GM21825 (cell line): ENCODE results near the gene ARID1A.
"Not testable (repeated sequence)": the region's sequence is repeated elsewhere in the genome, so short reads cannot be mapped to it uniquely, and the experiment has no call there.

Experiments used
- ATAC-seq: cut with Tn5 transposase; IDR thresholded peaks from one replicate; pipeline ENCODE4 v1.9.1; 2021; ENCODE audit warnings: mild to moderate bottlenecking, moderate library complexity; ENCODE audit not compliant: unreplicated experiment

Gene ARID1A

GRCh38 chr1:26787381-26787705 is 91.5 kb downstream of the ARID1A start:
- peak; percentile 35 for ATAC-seq

DNA sequence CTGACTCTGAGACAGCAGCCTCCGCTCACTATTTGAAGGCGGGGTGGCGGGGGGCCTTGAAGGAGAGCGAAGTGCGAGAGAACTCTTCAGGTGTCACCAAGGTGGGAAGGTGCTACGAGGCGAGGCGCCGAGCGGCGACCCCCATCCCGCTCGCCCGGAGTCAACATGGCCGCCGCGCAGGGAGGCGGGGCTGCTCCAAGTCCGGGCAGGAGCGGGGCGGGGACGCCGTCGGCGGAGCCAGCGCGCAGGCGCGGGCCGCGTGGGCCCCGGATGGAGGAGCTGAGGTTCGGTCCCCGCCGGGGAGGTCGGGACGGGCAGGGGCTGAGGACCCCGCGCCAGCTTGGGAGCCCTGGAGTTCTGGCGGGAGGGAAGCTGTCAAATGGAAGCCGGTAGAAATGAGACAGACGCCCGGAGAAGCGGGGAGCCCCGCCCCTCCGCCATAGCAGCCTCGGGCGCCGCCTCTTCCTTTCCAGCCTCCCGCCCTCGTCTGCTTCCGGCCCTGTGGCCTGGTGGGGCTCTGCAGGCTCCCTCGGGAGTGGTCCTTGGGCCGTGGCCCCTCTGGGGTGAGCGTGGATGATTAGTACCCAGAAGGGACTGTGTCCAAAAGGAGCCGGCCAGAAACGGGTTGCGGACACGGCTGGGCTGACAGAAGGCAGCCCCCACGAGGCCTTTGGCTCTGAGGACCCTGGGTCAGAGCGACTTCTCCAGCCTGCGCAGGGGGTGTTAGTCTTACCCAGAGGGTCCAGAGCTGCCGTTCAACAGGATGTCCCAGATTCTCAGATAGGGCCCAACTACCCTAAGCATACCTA is 92.1 kb downstream of the ARID1A start, which contains the start of gene PIGV:
PIGV (plus strand) TSS at position 245 of the 809 bp plus-strand sequence. CDS start 2,866 bp downstream, outside the sequence.
- ATAC-seq: peak; percentile 53

GRCh38 chr1:26788515-26788785 is 92.6 kb downstream of the ARID1A start:
- no peak for ATAC-seq

GRCh38 chr1:26788836-26789611 is 93.2 kb downstream of the ARID1A start:
- no peak for ATAC-seq

GRCh38 chr1:26789612-26789865 is 93.7 kb downstream of the ARID1A start:
- ATAC-seq: no peak

GRCh38 chr1:26789931-26790330 is 94.1 kb downstream of the ARID1A start:
- ATAC-seq: no peak

DNA sequence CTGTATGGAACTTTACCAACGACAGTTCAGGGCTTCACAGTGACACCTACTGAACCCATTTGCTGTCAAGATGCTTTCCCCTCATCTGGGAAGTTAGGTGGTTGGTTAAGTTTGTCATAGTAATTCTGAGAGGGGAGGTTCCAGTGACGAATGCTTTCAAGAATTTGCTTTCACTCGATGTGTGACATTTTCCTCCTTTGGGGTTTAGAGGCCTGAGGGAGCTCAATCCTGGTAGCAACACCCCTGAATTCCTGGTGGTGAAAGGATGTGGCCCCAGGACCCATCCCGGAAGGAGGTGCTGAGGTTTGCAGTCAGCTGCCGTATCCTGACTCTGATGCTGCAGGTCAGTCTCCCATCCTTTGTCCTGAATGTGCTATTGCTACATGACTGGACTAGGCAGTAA is 94.7 kb downstream of the ARID1A start:
- no peak for ATAC-seq

DNA sequence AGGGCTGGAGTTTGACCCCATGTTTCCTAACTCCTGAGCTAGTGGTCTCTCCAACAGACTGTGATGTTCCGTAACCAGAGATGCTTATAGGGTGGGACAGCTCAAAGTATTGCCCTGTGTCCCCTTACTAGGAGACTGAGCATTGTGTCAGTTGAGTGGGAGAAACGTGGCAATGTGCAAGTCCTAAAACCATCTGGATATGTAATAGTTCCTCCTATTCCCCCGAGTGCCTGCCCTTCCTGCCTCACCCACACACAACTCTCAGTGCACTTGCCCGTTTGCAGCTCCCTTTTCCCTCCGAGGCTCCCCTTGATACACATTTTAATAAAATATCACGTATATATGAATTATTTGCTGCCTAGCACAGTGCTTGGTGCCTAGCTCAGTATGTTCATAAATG is 95.3 kb downstream of the ARID1A start:
- ATAC-seq: no peak

DNA sequence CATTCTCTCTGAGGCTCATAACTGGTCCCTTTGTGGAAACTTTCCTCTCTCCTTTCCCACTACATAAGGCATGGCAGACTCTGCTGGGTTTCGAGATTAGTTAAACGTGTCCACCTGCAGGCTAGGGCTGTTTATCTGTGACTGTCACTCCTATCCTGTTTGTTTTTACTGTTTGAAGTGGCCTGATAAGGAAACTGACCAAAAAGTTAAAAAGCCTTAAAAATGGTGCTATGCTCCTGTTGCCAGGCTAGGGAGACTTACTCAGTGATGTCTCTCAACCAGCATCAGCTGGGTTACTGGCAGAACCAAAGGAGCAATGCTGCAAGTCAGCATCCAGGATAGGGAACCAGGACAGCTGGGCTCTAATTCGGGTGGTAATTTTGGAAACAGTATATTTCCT is 95.8 kb downstream of the ARID1A start:
- ATAC-seq: no peak

GRCh38 chr1:26792924-26793323 is 97.1 kb downstream of the ARID1A start:
- ATAC-seq: no peak

- no peak for ATAC-seq
Measured at GRCh38 chr1:26794391-26794790, 98.6 kb downstream of the ARID1A start.

DNA sequence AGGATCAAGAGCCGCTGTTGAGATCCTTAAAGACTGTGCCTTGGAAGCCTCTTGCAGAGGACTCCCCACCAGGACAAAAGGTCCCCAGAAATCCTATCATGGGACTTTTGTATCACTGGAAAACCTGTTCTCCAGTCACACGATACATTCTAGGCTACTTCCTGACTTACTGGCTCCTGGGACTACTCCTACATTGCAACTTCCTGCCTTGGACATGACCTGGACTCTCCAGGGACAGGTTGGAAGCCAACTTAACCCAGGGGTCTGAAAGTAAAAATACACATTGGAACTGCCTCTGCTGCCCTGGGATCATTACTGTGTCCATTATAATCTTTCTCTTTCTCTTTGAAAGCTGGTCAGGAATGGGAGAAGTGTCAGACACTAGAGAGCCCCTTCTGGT is 101.8 kb downstream of the ARID1A start:
- no peak for ATAC-seq

- ATAC-seq: no peak
Measured at GRCh38 chr1:26799479-26800142, 103.8 kb downstream of the ARID1A start.

DNA sequence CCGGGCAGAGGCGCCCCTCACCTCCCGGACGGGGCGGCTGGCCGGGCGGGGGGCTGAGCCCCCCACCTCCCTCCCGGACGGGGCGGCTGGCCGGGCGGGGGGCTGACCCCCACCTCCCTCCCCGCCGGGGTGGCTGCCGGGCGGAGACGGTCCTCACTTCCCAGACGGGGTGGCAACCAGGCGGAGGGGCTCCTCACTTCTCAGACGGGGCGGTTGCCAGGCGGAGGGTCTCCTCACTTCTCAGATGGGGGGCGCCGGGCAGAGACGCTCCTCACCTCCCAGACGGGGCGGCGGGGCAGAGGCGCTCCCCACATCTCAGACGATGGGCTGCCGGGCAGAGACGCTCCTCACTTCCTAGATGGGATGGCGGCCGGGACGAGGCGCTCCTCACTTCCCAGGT is 108.1 kb downstream of the ARID1A start:
- not testable (repeated sequence) for ATAC-seq

DNA sequence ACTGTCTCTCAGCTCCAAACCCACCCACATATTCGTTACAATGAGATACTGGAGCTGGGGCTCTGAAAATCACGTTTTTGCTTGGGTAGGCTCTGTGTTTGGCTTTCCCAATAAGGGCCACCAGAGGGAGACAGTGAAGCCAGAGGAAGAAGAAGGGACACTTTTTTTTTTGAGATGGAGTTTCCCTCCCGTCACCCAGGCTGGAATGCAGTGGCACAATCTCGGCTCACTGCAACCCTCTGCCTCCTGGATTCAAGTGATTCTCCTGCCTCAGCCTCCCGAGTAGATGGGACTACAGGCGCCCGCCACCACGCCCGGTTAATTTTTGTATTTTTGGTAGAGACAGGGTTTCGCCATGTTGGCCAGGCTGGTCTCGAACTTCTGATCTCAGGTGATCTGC is 114.3 kb downstream of the ARID1A start:
- not testable (repeated sequence) for ATAC-seq

- no peak for ATAC-seq
Measured at GRCh38 chr1:26811057-26811456, 115.2 kb downstream of the ARID1A start.

- ATAC-seq: no peak
Measured at GRCh38 chr1:26811708-26812107, 115.9 kb downstream of the ARID1A start.

DNA sequence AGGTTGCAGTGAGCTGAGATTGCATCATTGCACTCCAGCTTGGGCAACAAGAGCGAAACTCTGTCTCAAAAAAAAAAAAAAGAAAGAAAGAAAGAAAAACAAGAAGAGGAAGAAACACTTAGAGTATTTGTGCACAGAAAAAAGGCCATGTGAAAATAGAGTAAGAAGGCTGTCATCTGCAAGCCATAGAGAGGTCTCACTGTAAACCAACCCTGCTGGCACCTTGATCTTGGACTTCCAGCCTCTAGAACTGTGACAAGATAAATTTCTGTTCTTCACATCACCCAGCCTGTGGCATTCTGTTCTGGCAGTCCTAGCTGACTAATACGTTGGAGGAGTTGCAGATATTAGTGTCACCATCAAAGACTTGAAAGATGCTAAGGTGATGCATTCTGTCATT is 118.6 kb downstream of the ARID1A start:
- ATAC-seq: no peak

DNA sequence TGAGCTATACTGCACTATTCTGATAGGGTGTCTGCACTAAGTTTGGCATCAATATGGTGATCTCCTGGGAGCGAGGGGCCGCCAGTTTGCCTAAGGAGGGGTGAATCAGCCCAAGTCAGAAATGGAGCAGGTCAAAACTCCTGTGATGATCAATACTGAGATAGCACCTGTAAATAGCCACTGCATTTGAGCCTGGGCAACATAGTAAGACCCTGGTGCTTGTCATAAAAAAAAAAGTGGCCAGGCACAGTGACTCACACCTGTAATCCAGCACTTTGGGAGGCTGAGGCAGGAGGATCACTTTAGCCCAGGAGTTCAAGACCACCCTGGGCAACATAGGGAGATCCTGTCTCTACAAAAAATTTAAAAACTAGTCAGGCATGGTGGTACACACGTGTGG is 119.1 kb downstream of the ARID1A start:
- no peak for ATAC-seq

- ATAC-seq: peak; percentile 83
Measured at GRCh38 chr1:26820784-26821269, 125.0 kb downstream of the ARID1A start.

DNA sequence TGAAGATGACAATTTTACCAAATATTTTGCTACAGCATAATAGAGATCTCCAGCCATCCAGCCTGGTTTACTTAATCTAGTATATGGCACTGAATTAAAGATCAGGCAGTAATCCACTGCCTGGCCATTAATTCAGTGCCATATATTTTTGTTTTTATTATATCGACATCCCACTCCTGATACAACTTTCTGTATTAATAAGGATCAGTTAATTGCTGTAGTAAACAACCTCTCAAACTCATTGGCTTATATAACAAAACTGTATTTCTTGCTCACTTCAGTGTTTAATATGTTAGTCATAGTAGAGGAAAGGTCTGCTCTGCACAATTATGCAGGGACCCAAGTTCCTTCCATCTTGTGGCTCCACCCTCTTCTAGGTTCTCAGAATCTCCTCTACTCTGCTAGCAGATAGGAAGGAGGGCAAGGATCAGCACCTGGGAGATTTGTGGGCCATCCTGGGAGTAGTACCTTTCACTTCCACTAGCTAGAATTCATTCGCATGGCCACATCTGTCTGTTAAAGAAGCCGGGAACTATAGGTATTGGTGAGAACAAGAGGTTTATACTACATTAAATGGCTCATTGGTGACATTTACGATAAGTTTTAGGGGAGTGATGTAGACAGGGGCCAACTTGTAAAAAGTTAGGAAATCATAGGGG is 127.1 kb downstream of the ARID1A start:
- no peak for ATAC-seq

DNA sequence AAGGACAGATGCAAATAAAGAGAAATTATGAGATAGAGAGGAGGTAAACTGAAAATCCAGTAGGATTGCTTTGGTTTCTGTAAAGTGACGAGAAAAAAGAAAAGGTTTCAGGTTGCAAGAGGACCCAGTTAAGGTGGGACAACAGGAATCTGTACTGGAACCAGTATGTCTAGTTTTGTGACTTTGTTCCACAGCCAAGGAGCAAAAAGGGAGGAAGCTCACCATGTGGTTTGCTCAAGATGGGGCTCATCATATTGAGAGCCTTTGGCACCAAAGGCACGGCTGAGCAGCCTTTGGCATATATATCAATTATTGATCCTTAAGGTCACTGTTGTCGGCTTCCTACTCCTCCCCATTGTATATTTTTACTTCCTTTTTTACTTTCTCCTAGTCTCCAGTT is 128.9 kb downstream of the ARID1A start:
- ATAC-seq: no peak
